ENCODE measurements around the gene C1orf174.
"Not testable (repeated sequence)": the region's sequence is repeated elsewhere in the genome, so short reads cannot be mapped to it uniquely, and the experiment has no call there.

C1orf174 gene

GRCh38 chr1:3925762-3926161 lies 25.7 kb upstream of the C1orf174 start:
- DNase-seq (ENCODE audit: low read depth, low spot score): no peak

GRCh38 chr1:3925256-3925655 lies 25.2 kb upstream of the C1orf174 start:
- DNase-seq (ENCODE audit: low read depth, low spot score): no peak

- no peak for DNase-seq (ENCODE audit: low read depth, low spot score)
These were observed 24.8 kb upstream of the C1orf174 start for GRCh38 chr1:3924825-3925220.

GRCh38 chr1:3924186-3924824 lies 24.2 kb upstream of the C1orf174 start:
- no peak for DNase-seq (ENCODE audit: low read depth, low spot score)

GRCh38 chr1:3923378-3924185 lies 23.5 kb upstream of the C1orf174 start:
- DNase-seq (ENCODE audit: low read depth, low spot score): no peak

GRCh38 chr1:3922851-3923250 lies 22.8 kb upstream of the C1orf174 start:
- no peak for DNase-seq (ENCODE audit: low read depth, low spot score)

GRCh38 chr1:3922201-3922725 lies 22.2 kb upstream of the C1orf174 start:
- DNase-seq (ENCODE audit: low read depth, low spot score): peak; percentile 26

GRCh38 chr1:3921765-3922164 lies 21.7 kb upstream of the C1orf174 start:
- no peak for DNase-seq (ENCODE audit: low read depth, low spot score)

- no peak for DNase-seq (ENCODE audit: low read depth, low spot score)
These were observed 19.6 kb upstream of the C1orf174 start for GRCh38 chr1:3919706-3920105.

- DNase-seq (ENCODE audit: low read depth, low spot score): no peak
These were observed 19.0 kb upstream of the C1orf174 start for GRCh38 chr1:3918966-3919611.

GRCh38 chr1:3918359-3918758 lies 18.3 kb upstream of the C1orf174 start:
- not testable (repeated sequence) for DNase-seq (ENCODE audit: low read depth, low spot score)

GRCh38 chr1:3917761-3918160 lies 17.7 kb upstream of the C1orf174 start:
- no peak for DNase-seq (ENCODE audit: low read depth, low spot score)

- DNase-seq (ENCODE audit: low read depth, low spot score): no peak
These were observed 15.6 kb upstream of the C1orf174 start for GRCh38 chr1:3915551-3916121.

- no peak for DNase-seq (ENCODE audit: low read depth, low spot score)
These were observed 14.8 kb upstream of the C1orf174 start for GRCh38 chr1:3914911-3915310.

GRCh38 chr1:3914331-3914851 lies 14.3 kb upstream of the C1orf174 start:
- no peak for DNase-seq (ENCODE audit: low read depth, low spot score)

- DNase-seq (ENCODE audit: low read depth, low spot score): no peak
These were observed 13.0 kb upstream of the C1orf174 start for GRCh38 chr1:3912809-3913685.

- DNase-seq (ENCODE audit: low read depth, low spot score): no peak
These were observed 12.1 kb upstream of the C1orf174 start for GRCh38 chr1:3911981-3912808.

GRCh38 chr1:3910857-3911845 lies 11.1 kb upstream of the C1orf174 start:
- DNase-seq (ENCODE audit: low read depth, low spot score): peak; percentile 57

Measured in activated CD4-positive, CD25-positive, alpha-beta regulatory T cell treated with anti-CD3 and anti-CD28 coated beads, Interleukin-2, amount 50 U/mL, for 16 hours (primary cell).